Suprapubic skin (tissue), 4 donors: ENCODE data around the gene LCN10. TPM values are rescaled to one million over a fixed set of nuclear protein-coding genes. Genes with fewer than 3 reads are reported as not detected.

Experiments used
- DNase-seq, 2 donors: peaks; one replicate each; pipeline ENCODE4 v3.0.0-alpha.2; 2019; ENCODE audit warnings: low spot score in 2 of 2
- H3K27ac ChIP-seq: fragments of 200-600 bp; sonication (generic); one replicate; pipeline ENCODE4 v1.5.1; 2019
- H3K27me3 ChIP-seq: fragments of 200-600 bp; sonication (generic); one replicate; pipeline ENCODE4 v1.5.1; 2019
- H3K36me3 ChIP-seq: fragments of 200-600 bp; sonication (generic); one replicate; pipeline ENCODE4 v1.5.1; 2019
- H3K4me1 ChIP-seq: fragments of 200-600 bp; sonication (generic); one replicate; pipeline ENCODE4 v1.5.1; 2019
- H3K4me3 ChIP-seq: fragments of 200-600 bp; sonication (generic); one replicate; pipeline ENCODE4 v1.5.1; 2019; ENCODE audit warnings: mild to moderate bottlenecking
- H3K9me3 ChIP-seq: fragments of 200-600 bp; sonication (generic); one replicate; pipeline ENCODE4 v1.5.1; 2019
- EP300 ChIP-seq: sonication (generic); formaldehyde crosslinking; IDR thresholded peaks from one replicate; pipeline ENCODE4 v1.6.1; 2017; ENCODE audit warnings: antibody characterized with exemption
- POLR2A ChIP-seq, 2 donors: fragments of 450-650 bp; IDR thresholded peaks; one replicate each; pipeline ENCODE4 v1.6.1; 2017; ENCODE audit warnings: antibody characterized with exemption in 2 of 2, mild to moderate bottlenecking in 2 of 2, moderate library complexity in 2 of 2
- POLR2AphosphoS5 ChIP-seq, 3 donors: sonication (generic); formaldehyde crosslinking; IDR thresholded peaks; one replicate each; pipeline ENCODE4 v1.6.1; 2017; ENCODE audit warnings: antibody characterized with exemption in 3 of 3
- WGBS: methylation state at CpG from one replicate; pipeline ENCODE4 v1.1.5; 2018; 5-methylcytosine and 5-hydroxymethylcytosine counted together
- total RNA-seq, 4 donors: library from RNA; depleted of rRNA; stranded (reverse); fragments of >200 nt; gene quantifications; one replicate each; pipeline ENCODE4 v1.1.0, GENCODE V29; 2016
- TF ChIP-seq, protein P1 (sequence below), 2 donors: fragments of 200-600 bp in 1 of 2; fragments of 450-650 bp in 1 of 2; sonication (generic) in 1 of 2; IDR thresholded peaks; one replicate each; pipeline ENCODE4 v1.5.1; 2016 to 2019; ENCODE audit warnings: antibody characterized with exemption in 2 of 2, mild to moderate bottlenecking in 1 of 2, moderate library complexity in 1 of 2

The LCN10 gene
- total RNA-seq, 4 donors from 2014 or later: 0.32 to 3.5 (median 2.8) TPM; not detected in 1

DNA sequence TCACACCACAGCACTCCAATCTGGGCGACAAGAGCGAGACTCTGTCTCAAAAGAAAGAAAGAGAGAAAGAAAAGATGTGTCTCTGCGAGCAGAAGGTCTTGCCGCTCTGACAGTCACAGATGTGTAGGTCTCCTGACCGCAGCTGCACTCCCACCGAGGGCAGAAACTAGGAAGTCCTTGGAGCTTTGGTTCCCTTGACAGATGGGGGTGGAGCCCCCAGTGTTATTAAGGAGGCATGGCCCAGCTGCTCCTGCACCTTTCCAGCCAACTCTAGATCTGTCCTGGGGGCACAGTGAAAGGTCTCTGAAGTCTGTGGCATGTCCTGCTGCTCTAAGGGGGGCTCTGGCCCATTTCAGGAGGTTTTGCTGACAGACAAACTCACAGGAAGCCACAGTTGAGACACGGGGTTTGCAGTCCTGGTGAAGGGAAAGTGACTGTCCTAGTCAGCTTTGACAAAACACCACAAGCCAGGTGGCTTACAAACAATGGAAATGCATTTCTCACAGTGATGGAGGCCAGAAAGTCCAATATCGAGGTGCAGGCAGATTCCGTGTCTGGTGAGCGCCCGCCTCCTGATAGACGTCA lies 39.4 kb downstream of the LCN10 start:
- no peaks in the 10 kb centered on the region for H3K9me3 ChIP-seq
- no peak overlapping the region for H3K4me3 ChIP-seq
- H3K27me3 ChIP-seq: peaks cover 18% of the 10 kb centered on the region
- TF ChIP-seq, protein P1, sequence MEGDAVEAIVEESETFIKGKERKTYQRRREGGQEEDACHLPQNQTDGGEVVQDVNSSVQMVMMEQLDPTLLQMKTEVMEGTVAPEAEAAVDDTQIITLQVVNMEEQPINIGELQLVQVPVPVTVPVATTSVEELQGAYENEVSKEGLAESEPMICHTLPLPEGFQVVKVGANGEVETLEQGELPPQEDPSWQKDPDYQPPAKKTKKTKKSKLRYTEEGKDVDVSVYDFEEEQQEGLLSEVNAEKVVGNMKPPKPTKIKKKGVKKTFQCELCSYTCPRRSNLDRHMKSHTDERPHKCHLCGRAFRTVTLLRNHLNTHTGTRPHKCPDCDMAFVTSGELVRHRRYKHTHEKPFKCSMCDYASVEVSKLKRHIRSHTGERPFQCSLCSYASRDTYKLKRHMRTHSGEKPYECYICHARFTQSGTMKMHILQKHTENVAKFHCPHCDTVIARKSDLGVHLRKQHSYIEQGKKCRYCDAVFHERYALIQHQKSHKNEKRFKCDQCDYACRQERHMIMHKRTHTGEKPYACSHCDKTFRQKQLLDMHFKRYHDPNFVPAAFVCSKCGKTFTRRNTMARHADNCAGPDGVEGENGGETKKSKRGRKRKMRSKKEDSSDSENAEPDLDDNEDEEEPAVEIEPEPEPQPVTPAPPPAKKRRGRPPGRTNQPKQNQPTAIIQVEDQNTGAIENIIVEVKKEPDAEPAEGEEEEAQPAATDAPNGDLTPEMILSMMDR (IDR thresholded peaks at IDR 0.05): no peak
- no peak for TF ChIP-seq POLR2A (IDR thresholded peaks at IDR 0.05)
- TF ChIP-seq EP300: no peak
- no peak for TF ChIP-seq POLR2AphosphoS5 (IDR thresholded peaks at IDR 0.05)
- WGBS: 80% methylated on average over 12 of the region's 12 CpGs
- H3K27ac ChIP-seq: no peak overlapping the region
- H3K4me1 ChIP-seq: no peaks in the 10 kb centered on the region
- DNase-seq: no peak
- no peaks in the 10 kb centered on the region for H3K36me3 ChIP-seq

DNA sequence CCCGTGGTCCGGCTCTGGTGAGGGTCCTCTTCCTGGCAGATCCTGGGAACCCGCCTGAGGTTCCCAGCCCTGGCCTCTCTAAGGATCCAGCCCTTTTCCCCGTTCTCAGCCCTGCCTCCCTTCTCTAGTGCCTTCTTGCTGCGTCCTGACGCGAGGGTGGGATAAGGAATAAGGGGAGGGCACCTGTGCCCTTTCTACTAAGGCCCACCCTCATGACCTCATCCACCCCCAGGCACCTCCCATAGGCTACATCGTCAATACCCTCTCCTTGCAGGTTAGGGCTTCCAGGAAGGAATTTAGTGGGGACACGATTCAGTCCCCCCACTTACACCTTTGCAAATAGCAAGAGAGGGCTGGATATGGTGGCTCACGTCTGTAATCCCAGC lies 41.1 kb downstream of the LCN10 start:
- Histone ChIP-seq H3K36me3 (no peaks in the 10 kb centered on the region), H3K27ac (no peak overlapping the region), H3K4me1 (peaks cover 5% of the 10 kb centered on the region), H3K27me3 (peaks cover 25% of the 10 kb centered on the region), H3K4me3 (no peak overlapping the region), H3K9me3 (no peaks in the 10 kb centered on the region)
- 71% methylated on average over 7 of the region's 10 CpGs for WGBS
- no peak for TF ChIP-seq EP300
- TF ChIP-seq POLR2A (IDR thresholded peaks at IDR 0.05): no peak
- no peak for TF ChIP-seq POLR2AphosphoS5 (IDR thresholded peaks at IDR 0.05)
- TF ChIP-seq, protein P1 (IDR thresholded peaks at IDR 0.05): no peak
- DNase-seq: no peak

DNA sequence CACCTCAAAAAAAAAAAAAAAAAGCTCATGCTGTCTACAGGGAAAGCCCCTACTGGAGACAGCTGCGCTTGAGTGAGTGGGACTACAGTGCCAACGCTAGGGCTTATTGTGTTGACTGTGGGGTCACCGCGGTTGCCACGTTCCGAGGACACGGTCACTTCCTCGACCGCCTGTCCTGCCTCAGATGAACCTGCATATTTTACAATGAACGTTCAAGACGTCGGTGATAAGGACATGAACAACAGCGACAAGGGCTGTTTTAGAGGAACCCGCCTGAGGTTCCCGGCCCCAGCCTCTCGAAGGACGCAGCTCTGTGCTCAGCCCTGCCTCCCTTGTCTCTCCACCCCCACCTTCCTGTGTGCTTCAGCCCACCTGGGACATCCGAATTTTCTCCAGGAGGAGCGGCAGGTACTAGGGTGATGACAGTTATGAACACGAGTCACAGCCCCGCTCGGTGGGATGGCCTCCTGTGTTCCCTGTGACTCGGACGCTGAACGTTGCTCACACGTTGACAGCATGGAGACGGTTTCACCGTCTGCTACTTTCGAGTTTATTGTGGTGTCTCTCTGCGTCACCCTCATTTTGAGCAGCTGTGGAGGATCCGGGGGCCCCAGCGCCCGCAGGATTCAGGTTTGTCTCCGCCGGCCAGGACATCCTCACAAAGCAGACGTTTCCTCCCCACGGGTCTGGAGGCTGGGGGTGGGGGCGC lies 41.6 kb downstream of the LCN10 start:
- DNase-seq: no peak
- TF ChIP-seq EP300: no peak
- TF ChIP-seq, protein P1 (IDR thresholded peaks at IDR 0.05): no peak
- TF ChIP-seq POLR2AphosphoS5 (IDR thresholded peaks at IDR 0.05): no peak
- no peak for TF ChIP-seq POLR2A (IDR thresholded peaks at IDR 0.05)
- peaks cover 26% of the 10 kb centered on the region for H3K27me3 ChIP-seq
- WGBS: 43% methylated on average over 27 of the region's 38 CpGs
- no peak overlapping the region for H3K27ac ChIP-seq
- H3K4me1 ChIP-seq: peaks cover 5% of the 10 kb centered on the region
- no peak overlapping the region for H3K4me3 ChIP-seq
- H3K36me3 ChIP-seq: no peaks in the 10 kb centered on the region
- no peaks in the 10 kb centered on the region for H3K9me3 ChIP-seq

DNA sequence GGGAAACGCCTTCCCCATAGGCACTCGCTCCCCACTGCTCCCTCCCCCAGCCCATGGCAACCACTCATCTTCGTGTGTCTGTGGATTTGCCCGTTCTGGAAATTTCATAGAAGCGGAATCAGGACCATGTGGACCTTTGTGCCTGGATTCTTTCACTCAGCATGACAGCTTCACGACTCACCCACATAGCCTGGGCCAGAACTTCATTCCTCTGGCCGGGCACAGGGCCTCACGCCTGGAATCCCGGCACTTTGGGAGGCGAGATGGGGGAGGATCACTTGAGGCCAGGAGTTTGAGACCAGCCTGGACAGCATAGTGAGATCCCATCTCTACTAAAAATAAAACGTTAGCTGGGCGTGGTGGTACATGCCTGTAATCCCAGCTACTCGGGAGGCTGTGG lies 42.4 kb downstream of the LCN10 start:
- peaks cover 27% of the 10 kb centered on the region for H3K27me3 ChIP-seq
- H3K9me3 ChIP-seq: no peaks in the 10 kb centered on the region
- DNase-seq: no peak
- TF ChIP-seq EP300: no peak
- no peak for TF ChIP-seq POLR2A (IDR thresholded peaks at IDR 0.05)
- TF ChIP-seq POLR2AphosphoS5 (IDR thresholded peaks at IDR 0.05): no peak
- TF ChIP-seq, protein P1 (IDR thresholded peaks at IDR 0.05): no peak
- no peak overlapping the region for H3K27ac ChIP-seq
- 57% methylated on average over 13 of the region's 13 CpGs for WGBS
- H3K36me3 ChIP-seq: no peaks in the 10 kb centered on the region
- peaks cover 9% of the 10 kb centered on the region for H3K4me1 ChIP-seq
- no peak overlapping the region for H3K4me3 ChIP-seq

DNA sequence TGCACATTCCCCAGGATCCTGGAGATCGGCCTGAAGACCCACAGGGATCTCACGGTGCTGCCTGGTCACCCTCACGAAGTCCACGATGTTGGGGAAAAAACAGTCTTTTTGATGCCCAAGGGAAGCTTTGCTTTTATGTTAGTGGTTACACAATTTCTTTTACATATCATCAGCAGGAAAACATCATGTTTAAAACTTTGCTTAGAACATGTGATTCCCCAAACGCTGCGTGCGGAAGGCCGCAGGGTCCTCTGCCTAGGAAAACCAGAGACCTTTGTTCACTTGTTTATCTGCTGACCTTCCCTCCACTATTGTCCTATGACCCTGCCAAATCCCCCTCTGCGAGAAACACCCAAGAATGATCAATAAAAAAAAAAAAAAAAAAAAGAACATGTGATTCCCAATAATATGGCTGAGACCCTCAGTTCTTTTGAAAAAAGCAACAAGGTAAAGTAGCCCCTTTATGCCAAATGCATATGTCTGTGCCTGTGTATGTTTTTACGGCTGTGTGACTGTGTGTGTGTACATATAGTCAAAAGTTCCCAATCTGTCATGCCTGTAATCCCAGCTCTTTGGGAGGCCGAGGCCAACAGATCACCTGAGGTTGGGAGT lies 44.0 kb downstream of the LCN10 start:
- Histone ChIP-seq H3K36me3 (no peaks in the 10 kb centered on the region), H3K4me1 (peaks cover 25% of the 10 kb centered on the region), H3K27me3 (peaks cover 27% of the 10 kb centered on the region), H3K4me3 (no peak overlapping the region), H3K9me3 (no peaks in the 10 kb centered on the region), H3K27ac (no peak overlapping the region)
- TF ChIP-seq EP300 (no peak), POLR2AphosphoS5 (IDR thresholded peaks at IDR 0.05) (no peak), POLR2A (IDR thresholded peaks at IDR 0.05) (no peak)
- TF ChIP-seq, protein P1 (IDR thresholded peaks at IDR 0.05): no peak
- no peak for DNase-seq
- WGBS: 87% methylated on average over 11 of the region's 11 CpGs
